HL-60/S4 treated with retinoic acid at 250 ng/mL for 4 days and 3 days (cell line): Measurements from ENCODE around the gene FCER1A.

Experiments used
- in situ Hi-C: fragments of 300-500 bp; cut with MboI; formaldehyde crosslinking; loops from 2 replicates; pipeline ENCODE4 v1.7.0; 2022; ENCODE audit warnings: low sequenced_read_pairs

FCER1A gene

DNA sequence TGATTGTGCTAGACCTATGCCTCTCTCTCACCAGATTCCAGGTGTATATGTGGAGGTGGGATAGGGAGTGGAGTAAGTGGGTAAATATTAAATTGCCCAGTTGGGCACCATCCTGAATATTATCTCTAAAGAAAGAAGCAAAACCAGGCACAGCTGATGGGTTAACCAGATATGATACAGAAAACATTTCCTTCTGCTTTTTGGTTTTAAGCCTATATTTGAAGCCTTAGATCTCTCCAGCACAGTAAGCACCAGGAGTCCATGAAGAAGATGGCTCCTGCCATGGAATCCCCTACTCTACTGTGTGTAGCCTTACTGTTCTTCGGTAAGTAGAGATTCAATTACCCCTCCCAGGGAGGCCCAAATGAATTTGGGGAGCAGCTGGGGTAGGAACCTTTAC is at the start of gene FCER1A:
Gene FCER1A (plus strand): TSS at position 242 of the 400 bp plus-strand sequence. CDS start 29 bp downstream, at position 271.
- in situ Hi-C loops, result no loop called here

DNA sequence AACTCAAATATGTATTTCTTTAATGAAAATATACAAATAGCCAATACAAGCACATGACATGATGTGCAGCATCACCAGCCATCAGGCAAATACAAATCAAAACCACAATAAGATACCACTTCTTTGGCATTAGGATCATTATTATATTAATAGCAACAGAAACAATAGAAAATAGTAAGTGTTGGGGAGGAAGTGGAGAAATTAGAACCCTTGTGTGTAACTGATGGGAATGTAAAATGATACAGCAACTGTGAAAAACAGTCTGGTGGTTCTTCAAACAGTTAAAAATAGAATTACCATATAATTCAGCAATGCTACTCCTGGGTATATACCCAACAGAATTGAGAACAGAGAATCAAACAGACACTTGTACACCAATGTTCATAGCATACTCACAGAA is 40.8 kb upstream of the FCER1A start:
- in situ Hi-C loops, result no loop called here

DNA sequence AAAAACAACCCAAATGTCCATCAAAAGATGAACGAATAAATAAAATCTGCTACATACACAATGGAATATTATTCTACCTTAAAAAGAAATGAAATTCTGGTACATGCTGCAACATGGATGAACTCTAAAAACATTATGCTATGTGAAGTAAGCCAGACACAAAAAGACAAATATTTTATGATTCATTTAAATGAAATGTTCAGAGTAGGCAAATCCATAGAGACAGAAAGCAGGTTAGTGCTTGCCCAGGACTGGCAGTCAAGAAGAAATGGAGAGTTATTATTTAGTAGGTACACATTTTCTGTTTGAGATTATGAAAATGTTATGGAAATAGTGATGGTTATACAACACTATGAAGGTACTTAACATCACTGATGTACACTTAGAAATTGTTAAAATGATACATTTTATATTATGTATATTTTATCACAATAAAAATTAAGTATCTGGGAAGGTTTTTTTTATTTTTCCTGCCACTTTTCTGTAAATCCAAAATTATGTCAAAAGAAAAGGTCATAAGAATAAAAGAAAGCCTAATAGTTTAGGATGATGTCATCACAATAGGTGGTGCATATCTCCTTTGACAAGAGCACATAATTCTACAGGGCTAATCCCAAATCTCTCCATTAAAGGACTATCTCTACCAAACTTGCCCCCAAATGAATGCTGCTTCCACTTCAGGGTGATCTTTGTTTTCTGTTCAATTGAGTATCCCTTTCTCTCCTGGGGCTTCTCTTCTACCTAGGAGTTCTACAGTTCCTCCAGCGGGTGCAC is 40.2 kb upstream of the FCER1A start:
- in situ Hi-C loops, result no loop called here

DNA sequence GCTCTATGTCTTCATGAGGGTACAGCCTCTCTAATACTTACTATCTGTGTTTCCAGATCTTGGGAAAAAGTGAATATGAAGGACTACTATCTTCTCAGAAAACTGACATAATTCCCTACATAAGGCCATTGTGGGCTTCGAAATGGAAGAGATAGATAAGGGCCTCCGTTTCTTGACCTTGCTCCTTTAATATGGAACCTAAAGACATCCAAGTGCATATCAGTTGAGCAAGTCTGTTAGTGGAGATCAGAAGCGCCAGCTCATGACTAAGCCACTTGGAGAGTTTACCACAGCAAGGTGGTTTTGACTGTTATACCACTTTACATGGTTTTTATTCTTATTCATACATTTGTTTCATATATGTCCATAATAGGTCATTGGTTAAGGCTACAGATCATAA is 35.3 kb upstream of the FCER1A start:
- in situ Hi-C loops, result no loop called here

DNA sequence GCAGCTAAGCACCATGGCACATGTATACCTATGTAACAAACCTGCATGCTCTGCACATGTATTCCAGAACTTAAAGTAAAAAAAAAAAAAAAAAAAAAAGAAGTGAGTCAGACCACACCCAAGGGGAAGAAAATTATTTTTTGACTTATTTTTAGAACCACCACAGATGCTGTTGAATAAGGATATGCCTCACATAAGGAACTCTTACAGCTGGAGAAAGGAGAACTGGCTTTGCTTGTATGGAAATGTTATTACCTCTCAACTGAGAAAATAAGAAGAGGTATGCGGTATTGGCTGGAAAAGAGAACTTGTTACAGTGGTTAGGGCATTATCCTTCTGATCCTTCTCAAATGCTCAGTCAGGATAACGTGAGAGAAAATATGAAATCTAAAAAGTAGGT is 27.5 kb upstream of the FCER1A start:
- in situ Hi-C loops, result no loop called here

DNA sequence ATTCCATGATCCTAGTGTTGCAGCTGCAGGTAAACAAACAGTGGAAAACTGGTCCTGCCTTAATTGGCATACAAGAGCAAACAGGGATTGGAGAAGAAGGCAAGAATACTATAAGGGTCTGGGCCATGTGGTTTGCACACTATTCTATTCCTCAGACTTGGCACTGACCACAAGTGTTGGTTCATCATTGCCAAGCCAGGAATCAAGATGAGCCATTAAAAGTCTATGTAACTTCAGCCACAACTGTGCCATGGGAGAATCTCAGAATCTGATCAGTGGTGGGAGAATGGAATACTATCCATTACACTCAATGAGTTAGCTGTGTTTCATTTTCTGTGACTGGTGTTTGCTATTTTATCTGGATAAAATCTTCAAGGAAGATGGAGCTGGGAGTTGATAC is 26.2 kb upstream of the FCER1A start:
- in situ Hi-C loops, result no loop called here

DNA sequence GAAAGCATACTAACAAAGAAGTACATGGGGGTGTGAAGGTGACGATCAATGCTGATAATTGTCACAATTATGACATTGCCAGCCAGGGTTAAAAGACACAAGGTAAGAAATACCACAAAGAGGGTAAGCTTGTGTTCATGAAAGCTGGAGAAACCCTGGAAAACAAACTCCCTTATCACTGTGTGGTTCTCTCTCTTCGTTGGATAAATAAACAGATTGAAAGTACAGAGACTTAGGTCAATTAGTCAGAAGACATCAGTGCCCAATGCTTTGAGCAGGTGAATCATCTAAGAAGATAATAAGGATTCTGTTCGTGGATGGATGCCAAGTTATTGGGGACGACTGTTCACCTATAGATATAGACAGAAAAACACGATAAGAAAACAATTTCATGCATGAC is 22.4 kb upstream of the FCER1A start:
- in situ Hi-C loops, result no loop called here

DNA sequence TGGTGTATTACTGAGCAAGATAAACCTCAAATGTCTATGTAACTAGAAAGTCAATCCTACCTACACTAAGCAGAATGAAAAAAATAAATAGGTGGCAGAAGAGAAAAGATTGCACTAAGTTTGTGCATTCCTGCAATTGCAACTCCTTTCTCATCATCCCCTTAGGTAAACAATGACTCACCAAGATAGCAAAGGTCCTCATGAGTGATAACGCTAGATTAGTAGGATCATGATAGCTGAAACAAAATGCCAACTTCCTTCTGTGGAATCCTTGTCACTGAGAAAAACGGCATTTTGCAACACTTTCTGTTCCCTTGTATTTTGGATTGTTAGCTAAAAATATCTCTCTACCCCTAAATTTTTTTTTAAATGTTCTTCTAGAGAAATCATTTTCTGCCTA is 20.0 kb upstream of the FCER1A start:
- in situ Hi-C loops, result no loop called here

DNA sequence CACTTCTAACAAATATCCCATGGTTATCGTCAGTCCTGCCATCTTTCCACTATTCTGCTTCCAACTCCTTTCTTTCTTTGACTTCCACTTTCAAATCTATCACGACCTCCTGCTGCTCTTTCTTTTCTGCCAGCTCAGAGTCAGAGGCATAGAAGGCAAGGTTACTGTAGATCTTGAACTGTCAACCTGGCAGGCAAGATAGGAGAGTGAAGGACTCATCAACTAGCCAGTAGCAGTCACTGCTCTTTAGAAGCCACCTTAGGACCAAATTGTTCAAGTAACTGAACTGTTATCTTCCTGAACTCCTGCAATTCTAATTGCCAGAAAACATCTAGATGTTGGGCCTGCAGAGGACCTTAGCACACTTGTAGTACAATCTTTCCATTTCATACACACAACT is 13.1 kb upstream of the FCER1A start:
- in situ Hi-C loops, result no loop called here

DNA sequence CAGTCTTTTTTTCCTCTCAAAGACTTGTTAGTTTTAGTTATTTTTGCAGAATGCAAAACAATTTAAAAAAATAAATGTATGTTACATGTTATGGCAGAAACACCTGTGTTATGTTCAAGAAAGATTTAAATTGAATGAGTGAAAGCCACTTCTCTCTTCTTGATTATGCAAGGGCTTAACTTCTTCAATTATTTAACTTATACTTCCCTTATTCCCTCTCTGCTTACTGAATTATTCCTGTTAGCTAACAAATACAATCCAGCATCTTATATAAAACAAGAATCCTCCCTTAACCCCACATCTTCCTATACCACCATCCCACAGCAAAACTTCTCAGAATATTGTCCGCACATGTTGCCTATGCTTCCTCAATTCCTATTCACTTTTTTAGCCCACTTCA is 10.7 kb upstream of the FCER1A start:
- in situ Hi-C loops, result no loop called here

DNA sequence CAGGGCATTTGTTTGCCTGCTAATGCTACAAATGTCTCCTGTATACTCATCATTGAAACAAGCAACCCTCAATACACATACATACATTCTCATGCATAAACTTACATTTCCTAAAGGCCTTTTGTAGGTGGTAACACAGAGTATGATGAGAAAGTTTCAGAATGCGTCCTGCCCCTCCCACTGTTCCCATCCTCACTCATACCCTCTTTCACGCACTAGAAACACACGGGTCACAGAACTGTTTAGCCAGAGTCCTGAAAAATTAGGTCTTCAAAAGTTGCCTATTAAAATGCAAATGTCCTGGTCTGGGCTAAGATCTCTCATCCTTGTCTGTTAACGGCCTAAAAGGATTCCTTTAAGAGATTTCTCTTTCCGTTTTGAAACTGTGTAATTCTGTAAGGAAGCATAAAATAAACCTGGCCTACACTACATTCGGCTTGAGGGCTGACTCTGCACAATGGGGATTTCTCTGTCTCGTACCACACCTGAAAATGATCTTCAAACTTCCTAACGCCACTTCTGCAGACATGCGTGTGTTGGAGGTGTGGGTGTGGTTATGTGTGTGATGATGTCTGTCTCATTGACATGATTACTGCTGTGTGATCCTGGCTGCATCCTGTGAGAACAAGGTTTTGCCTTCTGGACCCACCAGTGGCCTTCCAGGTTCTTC is 5.3 kb upstream of the FCER1A start:
- in situ Hi-C loops, result no loop called here

DNA sequence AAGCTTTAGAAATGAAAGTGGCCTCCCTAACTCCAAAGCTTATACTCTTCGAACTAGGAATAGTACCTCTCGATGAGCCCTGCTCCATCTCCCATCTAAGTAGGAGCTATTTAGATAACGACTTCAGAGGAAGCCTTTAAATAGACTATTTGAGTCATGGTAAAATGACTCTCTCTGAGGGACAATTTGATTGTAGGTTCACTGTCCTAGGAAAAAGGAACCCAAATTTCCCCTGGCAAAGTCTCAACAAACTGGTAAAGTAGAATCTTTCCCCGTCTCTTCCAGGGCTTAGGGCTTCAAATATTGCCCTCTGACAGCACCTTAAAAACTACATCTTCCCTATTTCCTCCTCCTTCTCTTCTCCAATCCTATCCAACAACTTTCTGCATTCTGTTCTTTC is 2.0 kb upstream of the FCER1A start:
- in situ Hi-C loops, result no loop called here

DNA sequence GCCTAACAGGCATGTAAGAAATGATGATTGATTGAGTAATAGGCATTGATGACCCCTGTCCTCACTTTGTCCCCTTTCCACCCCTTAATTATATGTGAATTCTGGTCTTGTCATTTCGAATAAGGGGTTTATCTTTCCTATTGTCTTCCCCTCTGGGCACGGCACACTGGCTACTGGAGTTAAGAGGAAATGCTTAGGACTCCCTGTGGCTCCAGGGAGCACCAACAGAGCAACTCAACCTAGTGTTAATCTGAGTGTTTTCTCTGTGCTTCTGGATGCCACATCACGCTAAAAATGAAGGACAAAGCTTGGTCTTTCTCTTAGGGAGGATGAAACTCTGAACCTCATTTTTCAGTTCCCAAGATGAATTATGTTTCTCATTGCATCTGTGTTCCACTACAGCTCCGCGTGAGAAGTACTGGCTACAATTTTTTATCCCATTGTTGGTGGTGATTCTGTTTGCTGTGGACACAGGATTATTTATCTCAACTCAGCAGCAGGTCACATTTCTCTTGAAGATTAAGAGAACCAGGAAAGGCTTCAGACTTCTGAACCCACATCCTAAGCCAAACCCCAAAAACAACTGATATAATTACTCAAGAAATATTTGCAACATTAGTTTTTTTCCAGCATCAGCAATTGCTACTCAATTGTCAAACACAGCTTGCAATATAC is 5.3 kb downstream of the FCER1A start:
- in situ Hi-C loops, result no loop called here

DNA sequence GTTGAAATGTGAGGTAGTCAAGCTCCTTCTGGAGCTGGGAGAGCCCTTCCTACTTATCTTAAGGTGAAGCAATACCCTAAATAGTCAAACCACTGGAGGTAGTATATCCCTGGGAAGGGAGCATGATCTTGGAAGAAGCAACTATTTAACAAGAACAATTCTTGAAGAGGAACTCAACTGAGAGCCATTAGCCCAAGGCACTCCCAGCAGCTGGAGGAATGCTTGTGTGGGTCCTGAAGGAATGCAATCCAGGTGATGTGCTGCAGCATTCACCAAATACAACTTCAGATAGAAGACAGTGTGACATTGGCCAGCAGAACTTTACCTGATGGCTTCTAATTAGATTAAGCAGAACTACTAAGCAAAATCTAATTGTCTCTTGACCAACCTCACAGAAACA is 9.5 kb downstream of the FCER1A start:
- in situ Hi-C loops, result no loop called here

DNA sequence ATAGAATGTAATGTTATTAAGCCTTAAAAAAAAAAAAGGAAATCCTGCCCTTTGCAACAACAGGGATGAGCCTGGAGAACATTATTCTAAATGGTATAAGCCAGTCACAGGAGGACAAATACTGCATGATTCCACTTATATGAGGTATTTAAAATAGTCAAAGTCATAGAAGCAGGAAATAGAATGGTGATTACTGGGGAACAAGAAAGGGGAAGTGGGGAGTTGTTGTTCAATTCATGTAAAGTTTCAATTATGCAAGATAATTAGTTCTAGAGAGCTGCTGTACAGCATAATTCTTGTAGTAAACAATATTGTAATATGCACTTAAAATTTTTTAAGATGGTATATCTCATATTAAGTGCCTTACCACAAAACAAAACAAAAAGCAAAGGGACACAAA is 13.2 kb downstream of the FCER1A start:
- in situ Hi-C loops, result no loop called here

DNA sequence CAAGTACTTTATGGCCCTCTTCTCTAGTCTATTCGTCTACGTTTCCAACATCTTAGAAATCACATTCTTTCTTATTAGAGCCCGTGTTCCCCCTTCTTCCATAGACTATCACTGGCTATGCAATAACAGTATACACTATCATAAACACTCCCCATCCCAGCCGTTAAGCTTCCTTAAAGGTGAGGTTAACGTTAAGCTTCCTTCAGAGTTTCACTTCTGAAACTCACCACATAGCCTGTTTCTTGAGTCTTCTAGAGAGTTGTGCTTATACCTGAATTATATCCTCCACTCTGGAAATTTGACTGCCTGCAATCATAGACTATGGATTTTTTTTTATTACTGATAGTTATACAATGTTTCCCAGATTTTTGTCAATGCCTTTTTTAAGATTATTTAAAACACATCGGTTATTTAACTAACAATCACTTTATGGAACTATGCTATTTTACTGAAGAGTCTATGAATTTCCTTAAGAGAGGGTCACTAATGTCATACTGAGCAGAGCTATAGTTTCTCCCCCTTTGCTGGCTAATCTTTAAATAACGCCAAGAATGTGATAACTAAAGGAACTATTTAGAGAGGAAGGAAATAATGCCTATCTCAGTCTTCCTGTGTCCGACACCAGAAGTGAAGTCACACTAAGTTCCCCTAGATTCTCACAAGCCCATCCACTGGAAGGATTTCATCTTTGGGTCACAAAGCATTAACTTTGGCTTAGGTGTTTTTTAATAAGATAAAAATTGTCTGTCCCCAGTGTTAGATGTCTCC is 16.8 kb downstream of the FCER1A start:
- in situ Hi-C loops, result no loop called here

DNA sequence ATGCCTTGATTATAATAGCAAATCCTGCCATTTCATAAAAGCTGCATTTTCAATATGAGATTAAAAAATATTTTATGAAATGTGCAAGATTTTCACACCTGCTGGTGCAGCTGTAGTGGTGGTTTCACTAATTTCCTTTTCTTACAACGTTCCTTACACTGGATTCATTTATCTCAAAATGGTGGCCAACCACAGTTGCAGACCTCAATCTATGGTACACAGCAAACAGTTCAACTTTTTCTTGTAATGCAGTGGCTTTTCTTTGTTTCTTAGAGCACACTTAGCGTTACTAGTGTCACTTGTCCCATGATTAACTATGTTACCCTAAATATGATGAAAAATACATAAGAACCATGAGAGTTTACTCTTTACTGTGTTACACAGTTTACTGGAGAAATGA is 32.7 kb downstream of the FCER1A start:
- in situ Hi-C loops, result no loop called here

DNA sequence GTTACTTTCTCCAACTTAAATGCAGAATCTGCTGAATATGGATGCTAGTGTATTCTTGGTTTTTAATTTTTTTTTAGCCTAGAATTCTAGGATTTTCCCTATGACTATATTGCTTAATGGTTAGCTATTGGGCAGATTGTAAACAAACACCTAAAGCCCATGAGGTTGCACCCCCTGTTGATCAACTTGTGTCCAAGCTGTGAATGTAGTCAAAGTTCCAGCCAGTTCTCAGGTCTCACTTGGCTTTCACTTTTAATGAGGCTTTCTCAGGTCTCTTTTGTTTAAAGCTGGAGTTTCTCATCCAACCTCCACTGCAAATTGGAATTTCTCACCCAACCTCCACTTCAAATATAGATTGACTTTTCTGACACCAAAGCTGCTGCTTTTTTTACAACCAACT is 35.9 kb downstream of the FCER1A start:
- in situ Hi-C loops, result no loop called here

DNA sequence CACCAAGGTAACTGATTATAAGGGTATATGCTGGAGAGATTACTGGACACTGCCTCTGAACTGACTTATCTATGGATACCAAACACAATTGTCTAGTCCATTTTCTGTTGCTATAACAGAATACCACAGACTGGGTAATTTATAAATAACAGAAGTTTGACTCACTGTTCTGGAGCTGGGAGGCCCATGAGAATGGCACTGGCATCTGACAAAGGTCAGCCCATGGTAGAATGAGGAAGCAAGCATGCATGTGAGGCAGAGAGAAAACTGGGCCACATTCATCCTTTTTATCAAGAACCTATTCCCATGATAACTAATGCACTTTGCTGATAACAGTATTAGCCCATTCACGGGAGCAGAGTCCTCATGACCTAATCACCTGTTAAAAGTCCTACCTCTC is 37.4 kb downstream of the FCER1A start:
- in situ Hi-C loops, result no loop called here

DNA sequence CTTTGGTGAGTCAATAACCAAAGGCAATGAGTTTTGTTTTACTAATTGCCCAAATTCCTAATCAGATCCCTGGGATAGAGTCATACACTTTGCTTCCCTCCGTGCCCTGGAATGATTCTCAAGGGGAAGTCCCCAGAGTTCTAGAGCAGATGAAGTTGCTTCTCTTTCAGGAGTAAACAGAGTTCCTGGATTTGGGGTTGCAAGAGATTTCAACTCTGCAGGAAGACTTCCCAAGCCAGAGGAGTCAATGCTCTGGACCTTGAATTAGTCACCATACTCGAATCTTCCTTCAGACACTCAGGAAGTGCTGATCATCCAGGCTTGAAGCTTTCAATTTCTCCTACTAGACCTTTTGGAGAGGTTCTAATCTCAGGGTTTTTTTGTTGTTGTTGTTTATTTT is 39.6 kb downstream of the FCER1A start:
- in situ Hi-C loops, result no loop called here

DNA sequence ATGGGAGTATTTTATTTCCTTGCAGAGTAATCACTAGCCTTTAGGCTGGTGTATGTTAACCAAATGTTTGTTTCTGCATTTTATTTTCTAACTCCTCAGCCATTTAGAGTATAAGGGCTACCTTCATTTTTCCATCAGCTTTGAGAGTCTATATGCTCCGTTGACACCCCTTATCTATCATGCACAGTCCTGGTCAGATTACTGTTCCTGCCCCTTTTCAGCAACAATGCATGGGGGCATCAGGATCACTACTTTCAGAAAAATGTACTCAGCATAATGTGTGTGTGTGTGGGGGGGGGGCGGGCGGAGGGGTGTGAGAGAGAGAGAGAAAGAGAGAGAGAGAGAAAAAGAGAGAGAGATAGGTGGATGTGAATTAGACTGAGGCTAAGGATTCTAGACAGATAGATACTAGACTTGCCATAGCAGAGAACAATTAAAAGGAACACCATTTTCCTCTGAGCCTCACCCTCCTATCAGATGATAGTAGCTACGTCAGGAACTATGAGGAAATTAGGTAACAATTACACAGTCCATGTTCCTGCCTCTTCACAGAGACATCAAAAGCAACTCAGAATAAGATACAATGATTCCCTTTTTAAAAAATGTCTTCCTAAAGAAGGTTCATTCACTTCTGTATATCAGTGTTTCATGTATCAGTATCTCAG is 40.8 kb downstream of the FCER1A start:
- in situ Hi-C loops, result no loop called here
